Esophagus muscularis mucosa (tissue), 4 donors: Measurements from ENCODE around the gene DNMBP. TPM values are rescaled to one million over a fixed set of nuclear protein-coding genes. Genes with fewer than 3 reads are reported as not detected.
A peak's percentile ranks its signal among the peaks of the same experiment; 100 is the strongest.

Source experiments
- DNase-seq: peaks from one replicate; pipeline ENCODE4 v3.0.0-alpha.2; 2017; ENCODE audit errors: extremely low spot score
- H3K27ac ChIP-seq, 4 donors: fragments of 200-600 bp; sonication (generic); replicated peaks in 1 of 4; 1 replicate in 3 of 4; 2 replicates in 1 of 4; pipeline ENCODE4 v1.5.1; 2016 to 2019; ENCODE audit warnings: mild to moderate bottlenecking in 1 of 4
- H3K27me3 ChIP-seq, 4 donors: fragments of 200-600 bp; sonication (generic); one replicate each; pipeline versions ENCODE4 v1.5.1 to v1.6.0; 2016 to 2019
- H3K36me3 ChIP-seq, 4 donors: fragments of 200-600 bp; sonication (generic); one replicate each; pipeline ENCODE4 v1.5.1; 2016 to 2019
- H3K4me1 ChIP-seq, 4 donors: fragments of 200-600 bp; sonication (generic); one replicate each; pipeline ENCODE4 v1.5.1; 2016 to 2019
- H3K4me3 ChIP-seq, 4 donors: fragments of 200-600 bp; sonication (generic); 1 replicate in 2 of 4; 2 replicates in 2 of 4; pipeline ENCODE4 v1.5.1; 2016 to 2019; ENCODE audit warnings: mild to moderate bottlenecking in 4 of 4, moderate library complexity in 1 of 4
- H3K9me3 ChIP-seq, 4 donors: fragments of 200-600 bp; sonication (generic); 1 replicate in 3 of 4; 2 replicates in 1 of 4; pipeline ENCODE4 v1.5.1; 2016 to 2019
- EP300 ChIP-seq: sonication (generic); formaldehyde crosslinking; IDR thresholded peaks from one replicate; pipeline ENCODE4 v1.6.1; 2017; ENCODE audit warnings: antibody characterized with exemption
- POLR2A ChIP-seq: fragments of 450-650 bp; IDR thresholded peaks from one replicate; pipeline ENCODE4 v1.6.1; 2017; ENCODE audit warnings: antibody characterized with exemption, moderate library complexity, mild to moderate bottlenecking, low read depth
- POLR2AphosphoS5 ChIP-seq, 2 donors: sonication (generic); formaldehyde crosslinking; IDR thresholded peaks; one replicate each; pipeline ENCODE4 v1.6.1; 2017; ENCODE audit warnings: antibody characterized with exemption in 2 of 2
- WGBS: methylation state at CpG from one replicate; pipeline ENCODE4 v1.1.5; 2018; 5-methylcytosine and 5-hydroxymethylcytosine counted together
- intact Hi-C: fragments of 100-400 bp; cut with DNase I; formaldehyde crosslinking; loops from one replicate; pipeline ENCODE4 v1.15.1; 2023
- total RNA-seq, 4 donors: library from RNA; depleted of rRNA; stranded (reverse); fragments of >200 nt; gene quantifications; one replicate each; pipeline versions ENCODE4 v1.1.0 to v1.2.1, GENCODE V29; 2016
- TF ChIP-seq, protein P1 (sequence below), 3 experiments: fragments of 200-600 bp in 2 of 3; fragments of 450-650 bp in 1 of 3; sonication (generic) in 2 of 3; IDR thresholded peaks; one replicate each; pipeline ENCODE4 v1.5.1; 2017 to 2019; ENCODE audit warnings: antibody characterized with exemption in 3 of 3, mild to moderate bottlenecking in 2 of 3, moderate library complexity in 1 of 3

The DNMBP gene
- total RNA-seq, 4 donors from 2014 or later = 14.5 to 21.6 (median 17.4) TPM

DNA sequence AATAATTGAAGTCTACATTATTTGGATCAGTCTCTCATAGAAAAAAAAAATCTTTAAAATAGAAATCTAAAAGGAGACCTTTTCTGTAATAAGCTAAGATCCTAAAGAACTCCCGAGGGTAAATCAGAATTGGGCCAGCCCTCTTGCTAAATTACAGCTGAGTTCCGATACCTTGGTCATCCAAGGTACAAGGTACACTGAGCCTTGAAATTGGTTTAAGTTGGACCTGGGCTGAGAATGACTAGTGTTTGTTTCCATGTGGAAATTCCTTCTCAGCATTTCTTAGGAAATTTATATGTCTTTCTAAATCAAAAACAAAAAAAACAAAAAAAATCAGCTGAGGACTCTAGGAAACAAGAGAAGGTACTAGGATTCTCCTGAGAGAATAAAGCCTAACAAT, 64.9 kb downstream of the DNMBP start:
- Histone ChIP-seq H3K36me3 (peaks cover 0 to 3% (median 0%) of the 10 kb centered on the region in 4 donors), H3K4me3 (no peak overlapping the region), H3K4me1 (peaks cover 10 to 46% (median 31%) of the 10 kb centered on the region in 4 donors), H3K27ac (peak overlapping the region in 3 of 4 donors; percentile 35 to 60 (median 48)), H3K9me3 (no peaks in the 10 kb centered on the region), H3K27me3 (no peaks in the 10 kb centered on the region)
- intact Hi-C loops = no loop called here
- TF ChIP-seq, protein P1, sequence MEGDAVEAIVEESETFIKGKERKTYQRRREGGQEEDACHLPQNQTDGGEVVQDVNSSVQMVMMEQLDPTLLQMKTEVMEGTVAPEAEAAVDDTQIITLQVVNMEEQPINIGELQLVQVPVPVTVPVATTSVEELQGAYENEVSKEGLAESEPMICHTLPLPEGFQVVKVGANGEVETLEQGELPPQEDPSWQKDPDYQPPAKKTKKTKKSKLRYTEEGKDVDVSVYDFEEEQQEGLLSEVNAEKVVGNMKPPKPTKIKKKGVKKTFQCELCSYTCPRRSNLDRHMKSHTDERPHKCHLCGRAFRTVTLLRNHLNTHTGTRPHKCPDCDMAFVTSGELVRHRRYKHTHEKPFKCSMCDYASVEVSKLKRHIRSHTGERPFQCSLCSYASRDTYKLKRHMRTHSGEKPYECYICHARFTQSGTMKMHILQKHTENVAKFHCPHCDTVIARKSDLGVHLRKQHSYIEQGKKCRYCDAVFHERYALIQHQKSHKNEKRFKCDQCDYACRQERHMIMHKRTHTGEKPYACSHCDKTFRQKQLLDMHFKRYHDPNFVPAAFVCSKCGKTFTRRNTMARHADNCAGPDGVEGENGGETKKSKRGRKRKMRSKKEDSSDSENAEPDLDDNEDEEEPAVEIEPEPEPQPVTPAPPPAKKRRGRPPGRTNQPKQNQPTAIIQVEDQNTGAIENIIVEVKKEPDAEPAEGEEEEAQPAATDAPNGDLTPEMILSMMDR (IDR thresholded peaks at IDR 0.05) = no peak
- TF ChIP-seq POLR2AphosphoS5 (IDR thresholded peaks at IDR 0.05) (no peak), EP300 (no peak), POLR2A (no peak)
- no peak for DNase-seq
- WGBS = 84% methylated on average over 2 of the region's 2 CpGs

DNA sequence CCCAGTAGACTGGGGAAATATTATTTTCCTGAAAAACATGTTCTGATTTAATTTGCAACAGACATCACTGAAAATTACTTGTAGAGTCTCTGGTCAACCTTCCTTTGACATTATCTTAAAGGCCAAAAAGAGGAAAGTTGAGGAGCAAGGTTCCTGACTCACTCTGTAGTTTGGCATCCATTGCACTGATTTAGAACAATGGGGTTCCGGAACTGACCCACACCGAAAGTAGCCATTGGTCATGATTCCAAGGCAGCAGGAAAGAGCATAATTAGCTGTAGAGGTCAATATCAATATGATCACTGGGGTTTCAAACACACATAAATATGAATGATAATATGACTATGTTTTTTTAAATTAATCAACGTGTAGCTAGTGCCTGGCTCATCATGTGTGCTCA, 65.8 kb downstream of the DNMBP start:
- no peak for TF ChIP-seq POLR2A
- TF ChIP-seq, protein P1 (IDR thresholded peaks at IDR 0.05) = no peak
- TF ChIP-seq POLR2AphosphoS5 (IDR thresholded peaks at IDR 0.05) = no peak
- no peak for TF ChIP-seq EP300
- H3K27ac ChIP-seq = no peak overlapping the region
- peaks cover 10 to 46% (median 31%) of the 10 kb centered on the region in 4 donors for H3K4me1 ChIP-seq
- H3K9me3 ChIP-seq = no peaks in the 10 kb centered on the region
- no peak overlapping the region for H3K4me3 ChIP-seq
- no peak for DNase-seq
- no peaks in the 10 kb centered on the region for H3K27me3 ChIP-seq
- 87% methylated on average over 3 of the region's 3 CpGs for WGBS
- peaks cover 0 to 3% (median 0%) of the 10 kb centered on the region in 4 donors for H3K36me3 ChIP-seq
- intact Hi-C loops = no loop called here

DNA sequence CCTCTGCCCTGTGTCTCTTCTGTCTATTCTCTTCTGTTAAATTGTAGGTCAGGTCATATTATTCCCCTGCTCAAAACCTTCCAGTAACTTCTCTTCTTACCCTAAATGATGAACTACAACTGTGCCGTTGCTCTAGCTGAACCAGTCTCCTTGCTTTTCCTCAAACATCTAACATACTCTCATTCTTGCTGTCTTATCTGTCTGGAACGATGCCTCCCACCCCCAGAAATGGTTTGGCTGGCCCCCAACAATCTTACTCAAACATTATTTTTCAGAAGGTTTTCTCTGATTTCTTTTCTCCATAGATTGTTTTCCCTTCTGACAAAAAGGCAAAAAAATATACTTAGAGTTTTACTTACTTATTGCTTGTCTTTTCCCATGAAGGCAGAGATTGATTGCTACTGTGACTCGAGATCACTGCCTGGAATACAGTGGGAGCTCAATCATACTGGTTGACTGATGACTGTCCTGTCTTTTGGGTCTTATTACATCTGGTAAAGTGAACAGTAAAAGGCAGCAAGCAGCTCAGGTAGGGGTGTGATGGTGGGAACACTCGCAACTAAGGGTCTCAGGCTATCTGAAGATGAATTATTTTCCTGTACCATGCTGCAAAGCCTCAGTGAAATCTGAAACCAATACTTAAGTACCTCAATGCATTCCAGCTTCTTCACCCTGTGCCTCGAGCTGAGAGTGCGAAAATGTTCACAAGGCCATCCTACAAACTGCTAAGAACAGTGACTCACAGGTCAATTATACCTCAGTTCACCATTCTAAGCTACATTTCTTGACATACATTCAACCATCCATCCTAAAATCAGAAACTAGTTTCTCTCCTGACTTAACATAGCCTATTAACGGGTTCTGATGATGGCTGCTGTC, 67.6 kb downstream of the DNMBP start:
- peaks cover 10 to 43% (median 28%) of the 10 kb centered on the region in 4 donors for H3K4me1 ChIP-seq
- no peak overlapping the region for H3K4me3 ChIP-seq
- DNase-seq = no peak
- H3K36me3 ChIP-seq = peaks cover 0 to 3% (median 0%) of the 10 kb centered on the region in 4 donors
- WGBS = 71% methylated on average over 7 of the region's 7 CpGs
- TF ChIP-seq POLR2AphosphoS5 (IDR thresholded peaks at IDR 0.05) (no peak), EP300 (no peak), POLR2A (no peak)
- TF ChIP-seq, protein P1 (IDR thresholded peaks at IDR 0.05) = no peak
- no peak overlapping the region for H3K27ac ChIP-seq
- no peaks in the 10 kb centered on the region for H3K9me3 ChIP-seq
- intact Hi-C loops = no loop called here
- no peaks in the 10 kb centered on the region for H3K27me3 ChIP-seq

DNA sequence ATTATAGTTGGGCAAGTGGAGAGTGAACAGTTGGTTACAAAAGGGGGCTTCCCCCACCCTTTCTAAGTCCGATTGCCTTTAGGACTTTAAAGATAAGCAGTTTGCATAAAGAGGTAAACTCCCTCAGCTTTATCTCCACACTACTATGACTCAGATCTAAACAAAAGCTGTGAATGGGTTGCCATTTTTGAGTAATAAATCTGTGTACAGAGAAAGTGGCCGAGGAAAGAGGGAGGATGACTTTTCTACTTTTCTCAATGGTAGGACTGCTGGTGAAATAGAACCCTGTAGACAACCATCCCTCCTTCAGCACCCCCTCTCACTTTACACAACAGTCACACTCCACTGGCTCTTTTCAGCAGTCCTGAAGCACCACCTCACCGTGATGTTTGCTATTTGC, 71.2 kb downstream of the DNMBP start:
- Histone ChIP-seq H3K9me3 (no peaks in the 10 kb centered on the region), H3K4me1 (peaks cover 0 to 11% (median 4%) of the 10 kb centered on the region in 4 donors), H3K27ac (no peak overlapping the region), H3K36me3 (peaks cover 0 to 3% (median 0%) of the 10 kb centered on the region in 4 donors), H3K27me3 (no peaks in the 10 kb centered on the region), H3K4me3 (no peak overlapping the region)
- DNase-seq = no peak
- intact Hi-C loops = no loop called here
- 70% methylated on average over 3 of the region's 3 CpGs for WGBS
- TF ChIP-seq POLR2AphosphoS5 (IDR thresholded peaks at IDR 0.05) (no peak), POLR2A (no peak), EP300 (no peak)
- TF ChIP-seq, protein P1 (IDR thresholded peaks at IDR 0.05) = no peak
